Activated CD4-positive, alpha-beta memory T cell treated with anti-CD3 and anti-CD28 coated beads, Interleukin-2, amount 10 ng/mL, durations not matched to agents 7 days and 5 days (primary cell): ENCODE results near the gene OSTM1. TPM values are rescaled to one million over a fixed set of nuclear protein-coding genes. Genes with fewer than 3 reads are reported as not detected.

Source experiments
- CTCF ChIA-PET: fragments of 350-600 bp; sonication (Branson Sonifier 250); formaldehyde crosslinking; loops from one replicate; lab custom pipeline; 2021; ENCODE audit warnings: antibody characterized with exemption, inconsistent platforms; lab: Charles Lee
- POLR2A ChIA-PET: fragments of 350-600 bp; sonication (Branson Sonifier 250); formaldehyde crosslinking; loops from one replicate; lab custom pipeline; 2021; ENCODE audit warnings: antibody characterized with exemption; lab: Charles Lee
- DNase-seq: peaks from one replicate; pipeline ENCODE4 v3.0.0-alpha.2; 2020
- H3K27ac Mint-ChIP-seq: one replicate; pipeline ENCODE4 v1.8.0; 2021; ENCODE audit warnings: mild to moderate bottlenecking, mixed read lengths
- H3K27me3 Mint-ChIP-seq: one replicate; pipeline ENCODE4 v1.8.0; 2021; ENCODE audit warnings: mixed read lengths
- H3K36me3 Mint-ChIP-seq: one replicate; pipeline ENCODE4 v1.8.0; 2021; ENCODE audit warnings: low read depth, mixed read lengths
- H3K4me1 Mint-ChIP-seq: one replicate; pipeline ENCODE4 v1.8.0; 2021; ENCODE audit warnings: mixed read lengths
- H3K4me3 Mint-ChIP-seq: one replicate; pipeline ENCODE4 v1.8.0; 2021; ENCODE audit warnings: mild to moderate bottlenecking, mixed read lengths
- H3K9me3 Mint-ChIP-seq: one replicate; pipeline ENCODE4 v1.8.0; 2021; ENCODE audit warnings: mixed read lengths
- total RNA-seq, 2 experiments: library from RNA; stranded (reverse); gene quantifications; one replicate each; pipeline ENCODE4 v1.2.3, GENCODE V29; 2021

OSTM1 gene
- total RNA-seq, 2 experiments from 2014 or later: 41.4 to 43.3 TPM

- peaks cover 84% of the 10 kb centered on the region for H3K27me3 Mint-ChIP-seq
- no peak overlapping the region for H3K27ac Mint-ChIP-seq
- H3K4me3 Mint-ChIP-seq: peak overlapping the region; percentile 66
- DNase-seq: peak; percentile 24
- POLR2A ChIA-PET: no interaction called here
- H3K4me1 Mint-ChIP-seq: peaks cover 47% of the 10 kb centered on the region
- CTCF ChIA-PET: interaction anchor here (0.6 to 1.7 kb wide), 5 partner anchors 20 to 441 kb away, joined by 3 to 14 read pairs (median 4); no protein-coding TSS in a partner anchor
- H3K36me3 Mint-ChIP-seq: peaks cover 2% of the 10 kb centered on the region
- no peaks in the 10 kb centered on the region for H3K9me3 Mint-ChIP-seq
These were observed 41.1 kb upstream of the OSTM1 start for GRCh38 chr6:108115598-108116058.

GRCh38 chr6:108114841-108115597 is 40.5 kb upstream of the OSTM1 start:
- CTCF ChIA-PET: interaction anchor here (0.6 to 1.7 kb wide), 11 partner anchors 12 to 1522 kb away, joined by 3 to 14 read pairs (median 4); no protein-coding TSS in a partner anchor
- peaks cover 47% of the 10 kb centered on the region for H3K4me1 Mint-ChIP-seq
- peak overlapping the region; percentile 32 for H3K27ac Mint-ChIP-seq
- peak; percentile 47 for DNase-seq
- POLR2A ChIA-PET: no interaction called here
- peak overlapping the region; percentile 66 for H3K4me3 Mint-ChIP-seq
- no peaks in the 10 kb centered on the region for H3K9me3 Mint-ChIP-seq
- H3K36me3 Mint-ChIP-seq: peaks cover 2% of the 10 kb centered on the region
- peaks cover 79% of the 10 kb centered on the region for H3K27me3 Mint-ChIP-seq

GRCh38 chr6:108113557-108114519 is 39.3 kb upstream of the OSTM1 start:
- H3K4me1 Mint-ChIP-seq: peaks cover 41% of the 10 kb centered on the region
- H3K27me3 Mint-ChIP-seq: peaks cover 76% of the 10 kb centered on the region
- ChIA-PET POLR2A (no interaction called here), CTCF (interaction anchor here (0.6 to 5.3 kb wide), 6 partner anchors 199 to 415 kb away, joined by 3 to 26 read pairs (median 4); no protein-coding TSS in a partner anchor)
- H3K9me3 Mint-ChIP-seq: no peaks in the 10 kb centered on the region
- H3K4me3 Mint-ChIP-seq: peak overlapping the region; percentile 44
- peaks cover under 1% of the 10 kb centered on the region for H3K36me3 Mint-ChIP-seq
- peak; percentile 23 for DNase-seq
- H3K27ac Mint-ChIP-seq: no peak overlapping the region

- no peak overlapping the region for H3K27ac Mint-ChIP-seq
- CTCF ChIA-PET: interaction anchor here (5.3 kb wide), 1 partner anchor 384 kb away, joined by 26 read pairs; no protein-coding TSS in a partner anchor
- peaks cover 1% of the 10 kb centered on the region for H3K4me1 Mint-ChIP-seq
- no peaks in the 10 kb centered on the region for H3K36me3 Mint-ChIP-seq
- DNase-seq: no peak
- no peak overlapping the region for H3K4me3 Mint-ChIP-seq
- H3K9me3 Mint-ChIP-seq: no peaks in the 10 kb centered on the region
- POLR2A ChIA-PET: no interaction called here
- H3K27me3 Mint-ChIP-seq: peaks cover 42% of the 10 kb centered on the region
These were observed 33.8 kb upstream of the OSTM1 start for GRCh38 chr6:108108374-108108773.

- DNase-seq: no peak
- Mint-ChIP-seq H3K9me3 (no peaks in the 10 kb centered on the region), H3K27me3 (peaks cover 30% of the 10 kb centered on the region), H3K27ac (no peak overlapping the region), H3K4me1 (no peaks in the 10 kb centered on the region), H3K36me3 (no peaks in the 10 kb centered on the region), H3K4me3 (no peak overlapping the region)
- ChIA-PET CTCF (interaction anchor here (0.6 kb wide), 1 partner anchor 43 kb away, joined by 3 read pairs; no protein-coding TSS in a partner anchor), POLR2A (no interaction called here)
These were observed 32.6 kb upstream of the OSTM1 start for GRCh38 chr6:108107102-108107501.

- ChIA-PET POLR2A (no interaction called here), CTCF (interaction anchor here (0.6 kb wide), 1 partner anchor 44 kb away, joined by 3 read pairs; no protein-coding TSS in a partner anchor)
- H3K4me1 Mint-ChIP-seq: no peaks in the 10 kb centered on the region
- H3K27ac Mint-ChIP-seq: no peak overlapping the region
- H3K9me3 Mint-ChIP-seq: no peaks in the 10 kb centered on the region
- no peaks in the 10 kb centered on the region for H3K36me3 Mint-ChIP-seq
- H3K4me3 Mint-ChIP-seq: no peak overlapping the region
- H3K27me3 Mint-ChIP-seq: peaks cover 27% of the 10 kb centered on the region
- no peak for DNase-seq
These were observed 32.2 kb upstream of the OSTM1 start for GRCh38 chr6:108106694-108107093.

GRCh38 chr6:108106261-108106660 is 31.7 kb upstream of the OSTM1 start:
- no peaks in the 10 kb centered on the region for H3K4me1 Mint-ChIP-seq
- no peaks in the 10 kb centered on the region for H3K9me3 Mint-ChIP-seq
- no peak overlapping the region for H3K27ac Mint-ChIP-seq
- H3K4me3 Mint-ChIP-seq: no peak overlapping the region
- POLR2A ChIA-PET: no interaction called here
- peaks cover 24% of the 10 kb centered on the region for H3K27me3 Mint-ChIP-seq
- no peak for DNase-seq
- CTCF ChIA-PET: no interaction called here
- no peaks in the 10 kb centered on the region for H3K36me3 Mint-ChIP-seq

GRCh38 chr6:108105571-108105970 is 31.0 kb upstream of the OSTM1 start:
- ChIA-PET CTCF (no interaction called here), POLR2A (no interaction called here)
- no peak overlapping the region for H3K4me3 Mint-ChIP-seq
- H3K4me1 Mint-ChIP-seq: no peaks in the 10 kb centered on the region
- no peaks in the 10 kb centered on the region for H3K9me3 Mint-ChIP-seq
- DNase-seq: no peak
- no peak overlapping the region for H3K27ac Mint-ChIP-seq
- H3K27me3 Mint-ChIP-seq: peaks cover 26% of the 10 kb centered on the region
- H3K36me3 Mint-ChIP-seq: no peaks in the 10 kb centered on the region

GRCh38 chr6:108102965-108103364 is 28.4 kb upstream of the OSTM1 start:
- ChIA-PET CTCF (no interaction called here), POLR2A (no interaction called here)
- Mint-ChIP-seq H3K9me3 (no peaks in the 10 kb centered on the region), H3K27ac (no peak overlapping the region), H3K4me1 (no peaks in the 10 kb centered on the region), H3K4me3 (no peak overlapping the region), H3K27me3 (peaks cover 24% of the 10 kb centered on the region), H3K36me3 (no peaks in the 10 kb centered on the region)
- no peak for DNase-seq

- Mint-ChIP-seq H3K4me3 (no peak overlapping the region), H3K36me3 (no peaks in the 10 kb centered on the region), H3K4me1 (no peaks in the 10 kb centered on the region), H3K27ac (no peak overlapping the region), H3K27me3 (peaks cover 17% of the 10 kb centered on the region), H3K9me3 (no peaks in the 10 kb centered on the region)
- DNase-seq: no peak
- POLR2A ChIA-PET: interaction anchor here (0.6 kb wide), 1 partner anchor 771 kb away, joined by 3 read pairs; no protein-coding TSS in a partner anchor
- CTCF ChIA-PET: no interaction called here
These were observed 25.5 kb upstream of the OSTM1 start for GRCh38 chr6:108100003-108100402.

- H3K27me3 Mint-ChIP-seq: peaks cover 21% of the 10 kb centered on the region
- H3K4me1 Mint-ChIP-seq: no peaks in the 10 kb centered on the region
- POLR2A ChIA-PET: no interaction called here
- H3K27ac Mint-ChIP-seq: no peak overlapping the region
- no peaks in the 10 kb centered on the region for H3K36me3 Mint-ChIP-seq
- CTCF ChIA-PET: no interaction called here
- H3K9me3 Mint-ChIP-seq: no peaks in the 10 kb centered on the region
- no peak for DNase-seq
- no peak overlapping the region for H3K4me3 Mint-ChIP-seq
These were observed 23.3 kb upstream of the OSTM1 start for GRCh38 chr6:108097882-108098281.

GRCh38 chr6:108093781-108094300 is 19.3 kb upstream of the OSTM1 start:
- no peak for DNase-seq
- H3K36me3 Mint-ChIP-seq: no peaks in the 10 kb centered on the region
- no peak overlapping the region for H3K27ac Mint-ChIP-seq
- CTCF ChIA-PET: no interaction called here
- no peaks in the 10 kb centered on the region for H3K4me1 Mint-ChIP-seq
- H3K9me3 Mint-ChIP-seq: no peaks in the 10 kb centered on the region
- peaks cover 27% of the 10 kb centered on the region for H3K27me3 Mint-ChIP-seq
- POLR2A ChIA-PET: no interaction called here
- H3K4me3 Mint-ChIP-seq: no peak overlapping the region
